ENCODE data around the gene EPHA6. TPM values are rescaled to one million over a fixed set of nuclear protein-coding genes. Genes with fewer than 3 reads are reported as not detected.
A peak's percentile ranks its signal among the peaks of the same experiment; 100 is the strongest.

Gene EPHA6
- total and polyA plus RNA-seq, 2 donors (not counting 3 experiments of a cell fraction or from before 2014, with no cell fraction given), result not detected

DNA sequence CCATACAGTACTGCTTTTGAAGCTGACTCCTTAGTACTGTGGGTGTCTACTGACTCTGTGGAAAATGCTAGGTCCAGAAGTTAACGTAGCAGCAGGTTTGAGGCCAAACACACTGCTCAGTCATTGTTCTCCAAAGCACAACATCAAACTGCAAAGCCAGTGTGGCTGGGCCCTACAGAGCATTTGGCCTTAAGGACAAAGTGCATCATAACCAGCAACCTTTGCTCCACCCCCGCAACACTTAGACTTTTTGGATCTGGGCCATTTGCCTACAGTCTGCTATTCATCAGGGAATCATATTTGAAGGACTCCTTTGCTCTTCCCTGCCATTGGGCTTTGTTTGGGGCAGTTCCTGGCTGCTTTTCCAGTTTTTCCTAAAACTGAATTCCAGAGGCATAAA lies 907.1 kb downstream of the EPHA6 start:
- Histone ChIP-seq H3K4me2 (ENCODE audit: insufficient read depth, low read length) (no peak overlapping the region), H3K27ac (ENCODE audit: insufficient read depth, low read depth, low read length) (no peak overlapping the region), H3K27me3 (ENCODE audit: control insufficient read depth in 2 of 2, insufficient read depth in 2 of 2, low read length in 2 of 2) (peaks cover 7 to 8% of the 10 kb centered on the region in 2 experiments), H4K20me1 (replicated peaks; ENCODE audit: control insufficient read depth, extremely low read depth, insufficient read depth, low read length) (no peaks in the 10 kb centered on the region), H2AFZ (ENCODE audit: low read depth, low read length) (no peak overlapping the region), H3K79me2 (ENCODE audit: control insufficient read depth, insufficient read depth, low read length) (no peaks in the 10 kb centered on the region), H3K9me1 (replicated peaks; ENCODE audit: control insufficient read depth, extremely low read depth, insufficient read depth, low read length) (no peaks in the 10 kb centered on the region), H3K9ac (replicated peaks; ENCODE audit: extremely low read depth, insufficient read depth, low read length) (no peak overlapping the region), H3K9me3 (replicated peaks; ENCODE audit: control insufficient read depth, insufficient read depth, low read length) (no peaks in the 10 kb centered on the region), H3K4me3 (replicated peaks in 1 of 3; ENCODE audit: insufficient read depth in 1 of 3, low read depth in 1 of 3, low read length in 3 of 3) (no peak overlapping the region), H3K4me1 (ENCODE audit: control insufficient read depth, extremely low read depth, insufficient read depth, low read length) (no peaks in the 10 kb centered on the region), H3K36me3 (ENCODE audit: control insufficient read depth in 2 of 2, extremely low read depth in 1 of 2, insufficient read depth in 2 of 2, low read length in 2 of 2) (no peaks in the 10 kb centered on the region)
- no peak for FAIRE-seq
- intact Hi-C loops (cut with micrococcal nuclease), result no loop called here
- DNase-seq (ENCODE audit: low read depth, low spot score), result no peak
- no peak for TF ChIP-seq GATA2 (IDR thresholded peaks at IDR 0.05; ENCODE audit: insufficient read depth, insufficient read length, low read depth, low read length)
- BruUV-seq (replicated peaks), result no TSS peak
- CTCF ChIA-PET, result no interaction called here
- POLR2A ChIA-PET, result no interaction called here
- dilution Hi-C loops (cut with MboI; ENCODE audit: extremely low pct_ligation_motif_present, low sequenced_read_pairs), result no loop called here

GRCh38 chr3:97736928-97737327 lies 922.5 kb downstream of the EPHA6 start:
- no TSS peak for BruUV-seq (replicated peaks)
- no peak overlapping the region for H3K27ac ChIP-seq (ENCODE audit: insufficient read depth, low read depth, low read length)
- H3K79me2 ChIP-seq (ENCODE audit: control insufficient read depth, insufficient read depth, low read length), result no peaks in the 10 kb centered on the region
- dilution Hi-C loops (cut with MboI; ENCODE audit: extremely low pct_ligation_motif_present, low sequenced_read_pairs), result no loop called here
- H4K20me1 ChIP-seq (replicated peaks; ENCODE audit: control insufficient read depth, extremely low read depth, insufficient read depth, low read length), result no peaks in the 10 kb centered on the region
- no peaks in the 10 kb centered on the region for H3K36me3 ChIP-seq (ENCODE audit: control insufficient read depth in 2 of 2, extremely low read depth in 1 of 2, insufficient read depth in 2 of 2, low read length in 2 of 2)
- ChIA-PET CTCF (interaction anchor here (1.7 kb wide), 1 partner anchor 17 kb away, joined by 9 read pairs; no protein-coding TSS in a partner anchor), POLR2A (no interaction called here)
- H3K27me3 ChIP-seq (ENCODE audit: control insufficient read depth in 2 of 2, insufficient read depth in 2 of 2, low read length in 2 of 2), result peaks cover 6% of the 10 kb centered on the region in 2 experiments
- DNase-seq (ENCODE audit: low read depth, low spot score) (peak; percentile 16), FAIRE-seq (no peak)
- TF ChIP-seq MAX (IDR thresholded peaks at IDR 0.05; ENCODE audit: insufficient read depth, insufficient read length) (no peak), GATA2 (IDR thresholded peaks at IDR 0.05; ENCODE audit: insufficient read depth, insufficient read length, low read depth, low read length) (no peak), JUN (IDR thresholded peaks at IDR 0.05; ENCODE audit: borderline replicate concordance, insufficient read depth, insufficient read length, low read depth) (no peak), POLR2AphosphoS5 (IDR thresholded peaks at IDR 0.05; ENCODE audit: insufficient read depth, low read depth, low read length) (no peak), FOS (IDR thresholded peaks at IDR 0.05; ENCODE audit: borderline replicate concordance, insufficient read depth, low read length) (no peak), EZH2 (IDR thresholded peaks at IDR 0.05; ENCODE audit: borderline replicate concordance, low read depth, low read length, severe bottlenecking) (no peak), POLR2A (IDR thresholded peaks at IDR 0.05; ENCODE audit: low read depth, low read length) (no peak), MYC (IDR thresholded peaks at IDR 0.05; ENCODE audit: low read depth, low read length) (no peak)
- TF ChIP-seq, protein P1, sequence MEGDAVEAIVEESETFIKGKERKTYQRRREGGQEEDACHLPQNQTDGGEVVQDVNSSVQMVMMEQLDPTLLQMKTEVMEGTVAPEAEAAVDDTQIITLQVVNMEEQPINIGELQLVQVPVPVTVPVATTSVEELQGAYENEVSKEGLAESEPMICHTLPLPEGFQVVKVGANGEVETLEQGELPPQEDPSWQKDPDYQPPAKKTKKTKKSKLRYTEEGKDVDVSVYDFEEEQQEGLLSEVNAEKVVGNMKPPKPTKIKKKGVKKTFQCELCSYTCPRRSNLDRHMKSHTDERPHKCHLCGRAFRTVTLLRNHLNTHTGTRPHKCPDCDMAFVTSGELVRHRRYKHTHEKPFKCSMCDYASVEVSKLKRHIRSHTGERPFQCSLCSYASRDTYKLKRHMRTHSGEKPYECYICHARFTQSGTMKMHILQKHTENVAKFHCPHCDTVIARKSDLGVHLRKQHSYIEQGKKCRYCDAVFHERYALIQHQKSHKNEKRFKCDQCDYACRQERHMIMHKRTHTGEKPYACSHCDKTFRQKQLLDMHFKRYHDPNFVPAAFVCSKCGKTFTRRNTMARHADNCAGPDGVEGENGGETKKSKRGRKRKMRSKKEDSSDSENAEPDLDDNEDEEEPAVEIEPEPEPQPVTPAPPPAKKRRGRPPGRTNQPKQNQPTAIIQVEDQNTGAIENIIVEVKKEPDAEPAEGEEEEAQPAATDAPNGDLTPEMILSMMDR (IDR thresholded peaks at IDR 0.05; ENCODE audit: extremely low read depth in 1 of 2, insufficient read depth in 1 of 2, low read depth in 1 of 2, low read length in 2 of 2), result no peak
- H3K9ac ChIP-seq (replicated peaks; ENCODE audit: extremely low read depth, insufficient read depth, low read length), result no peak overlapping the region
- H3K9me3 ChIP-seq (replicated peaks; ENCODE audit: control insufficient read depth, insufficient read depth, low read length), result no peaks in the 10 kb centered on the region
- no peak overlapping the region for H3K4me2 ChIP-seq (ENCODE audit: insufficient read depth, low read length)
- no peak overlapping the region for H2AFZ ChIP-seq (ENCODE audit: low read depth, low read length)
- H3K4me3 ChIP-seq (replicated peaks in 1 of 3; ENCODE audit: insufficient read depth in 1 of 3, low read depth in 1 of 3, low read length in 3 of 3), result no peak overlapping the region
- H3K9me1 ChIP-seq (replicated peaks; ENCODE audit: control insufficient read depth, extremely low read depth, insufficient read depth, low read length), result no peaks in the 10 kb centered on the region
- peaks cover 2% of the 10 kb centered on the region for H3K4me1 ChIP-seq (ENCODE audit: control insufficient read depth, extremely low read depth, insufficient read depth, low read length)
- intact Hi-C loops (cut with micrococcal nuclease), result no loop called here

Data from endothelial cell of umbilical vein (primary cell).